GM19438 (cell line): ENCODE data around the gene AAR2.

Experiments
- ATAC-seq: cut with Tn5 transposase; IDR thresholded peaks from one replicate; pipeline ENCODE4 v1.9.1; 2021; ENCODE audit warnings: low read depth; ENCODE audit not compliant: unreplicated experiment

AAR2 gene

GRCh38 chr20:36217226-36217625 lies 19.1 kb upstream of the AAR2 start:
- no peak for ATAC-seq

DNA sequence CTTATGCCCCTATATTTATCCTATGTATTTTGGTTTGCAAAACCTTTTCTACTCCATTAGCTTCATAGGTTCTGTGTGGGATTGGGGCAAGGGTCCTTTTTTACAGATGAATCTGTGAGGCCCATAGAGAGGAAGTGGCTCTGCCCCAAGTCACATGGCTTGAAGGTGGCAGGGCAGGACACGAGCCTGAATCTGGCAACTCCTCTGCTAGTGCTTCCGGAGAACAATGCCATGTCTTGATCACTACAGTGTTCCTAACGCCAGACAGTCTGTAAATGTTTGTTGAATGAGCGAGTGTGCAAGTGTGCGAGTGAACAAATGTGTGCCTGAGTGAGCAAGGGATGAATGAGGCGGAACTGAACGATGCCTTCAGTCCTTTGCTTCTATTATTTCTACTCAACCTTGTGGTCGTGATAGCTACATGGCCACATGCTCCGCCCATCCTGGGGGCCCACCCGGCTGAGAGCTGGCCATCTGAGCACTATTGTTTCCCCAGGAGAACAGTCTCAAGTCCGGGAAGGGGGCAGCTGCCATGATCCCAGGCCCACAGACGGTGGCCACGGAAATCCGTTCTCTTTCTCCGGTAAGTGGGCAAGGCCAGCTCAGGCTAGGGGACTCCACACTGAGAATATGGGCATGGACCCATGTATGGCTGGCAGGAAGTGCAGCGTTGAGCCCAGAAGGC lies 17.8 kb upstream of the AAR2 start:
- no peak for ATAC-seq

DNA sequence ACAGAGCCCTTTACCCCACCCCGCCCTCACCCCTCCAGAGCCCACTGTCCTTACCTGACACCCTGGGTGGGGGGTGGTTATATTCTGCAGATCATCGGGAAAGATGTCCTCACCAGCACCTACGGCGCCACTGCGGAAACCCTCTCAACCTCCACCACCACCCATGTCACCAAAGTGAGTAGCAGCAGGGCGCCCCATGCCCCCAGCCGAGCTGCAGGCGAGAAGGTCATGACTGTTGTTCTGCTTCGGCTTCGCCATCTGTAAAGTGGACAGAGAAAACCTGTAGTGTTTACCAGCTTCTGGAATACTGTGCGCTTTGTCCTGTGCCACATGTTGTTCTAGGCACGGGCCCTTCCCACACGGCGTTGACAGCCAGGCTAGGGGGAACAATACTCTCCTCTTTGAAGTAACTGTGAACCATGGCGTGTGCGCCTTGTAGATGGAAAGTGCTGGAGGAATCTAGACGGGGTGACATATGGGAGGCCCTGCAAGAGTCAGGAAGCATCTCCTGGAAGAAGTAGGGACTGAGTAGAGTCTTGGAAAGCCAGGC lies 16.5 kb upstream of the AAR2 start:
- no peak for ATAC-seq

GRCh38 chr20:36225666-36226065 lies 10.6 kb upstream of the AAR2 start:
- ATAC-seq: no peak

GRCh38 chr20:36228770-36229169 lies 7.5 kb upstream of the AAR2 start:
- ATAC-seq: no peak

DNA sequence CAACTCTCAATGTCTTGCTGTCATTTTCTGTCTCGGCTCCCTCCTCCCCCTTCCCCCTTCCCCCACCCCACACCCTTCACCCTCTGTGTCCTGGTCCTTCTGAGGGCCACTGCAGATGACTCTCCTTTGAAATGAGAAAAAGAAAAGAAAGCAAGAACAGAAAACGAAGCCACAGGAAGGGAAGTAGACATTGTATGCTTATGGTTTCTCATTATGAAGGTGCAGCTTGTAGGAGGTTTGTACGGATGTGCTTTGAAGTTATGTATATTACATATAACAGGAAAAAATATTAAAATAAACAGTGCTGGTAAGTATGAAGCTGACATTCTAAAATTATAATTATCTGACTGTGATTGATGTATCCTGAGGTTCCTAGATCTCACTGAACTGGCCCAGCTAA lies 6.3 kb upstream of the AAR2 start:
- no peak for ATAC-seq

GRCh38 chr20:36231331-36231730 lies 4.9 kb upstream of the AAR2 start:
- no peak for ATAC-seq

DNA sequence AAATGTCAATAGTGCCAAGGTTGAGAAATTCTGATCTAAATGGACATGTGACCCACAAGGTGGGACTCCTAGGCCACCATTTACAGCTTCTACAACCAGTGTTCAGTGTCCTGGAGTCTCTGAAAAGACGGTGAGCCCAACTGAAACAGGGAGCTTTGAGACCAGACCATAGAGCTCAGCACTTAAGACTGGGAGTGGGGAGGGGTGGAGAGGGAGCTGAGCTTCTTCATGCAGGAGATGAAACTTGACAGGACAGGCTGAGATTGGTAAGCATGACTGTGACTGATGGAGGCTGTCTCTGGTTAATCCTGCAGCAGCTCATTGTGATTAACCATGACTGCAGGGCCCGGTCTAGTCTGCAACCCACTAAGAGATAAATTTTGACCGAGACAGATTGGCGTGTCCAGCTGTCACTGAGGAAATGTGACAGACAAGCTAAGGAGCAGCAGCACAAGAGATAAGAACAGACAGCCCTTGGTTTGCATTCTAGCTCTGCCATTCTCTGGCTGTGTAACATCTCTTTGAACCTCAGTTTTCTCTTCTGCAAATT lies 1.4 kb upstream of the AAR2 start:
- ATAC-seq: no peak

GRCh38 chr20:36236786-36237121 lies 476 bp downstream of the AAR2 start:
- ATAC-seq: no peak

DNA sequence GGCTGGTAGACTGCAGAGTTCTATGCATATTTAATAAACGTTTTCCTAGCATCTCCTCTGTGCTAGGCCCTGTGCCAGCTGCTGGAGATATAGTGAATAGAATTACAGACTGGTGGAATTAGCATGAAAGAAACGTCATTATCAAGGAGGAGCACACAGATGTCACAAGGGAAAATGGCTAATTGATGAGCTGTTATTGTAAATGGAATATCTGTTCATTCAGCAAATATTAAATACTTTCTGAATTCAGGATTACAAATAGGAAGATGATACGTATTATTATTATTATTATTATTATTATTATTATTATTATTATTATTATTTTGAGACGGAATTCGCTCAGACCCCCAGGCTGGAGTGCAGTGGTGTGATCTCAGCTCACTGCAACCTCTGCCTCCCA lies 1.2 kb downstream of the AAR2 start:
- no peak for ATAC-seq

DNA sequence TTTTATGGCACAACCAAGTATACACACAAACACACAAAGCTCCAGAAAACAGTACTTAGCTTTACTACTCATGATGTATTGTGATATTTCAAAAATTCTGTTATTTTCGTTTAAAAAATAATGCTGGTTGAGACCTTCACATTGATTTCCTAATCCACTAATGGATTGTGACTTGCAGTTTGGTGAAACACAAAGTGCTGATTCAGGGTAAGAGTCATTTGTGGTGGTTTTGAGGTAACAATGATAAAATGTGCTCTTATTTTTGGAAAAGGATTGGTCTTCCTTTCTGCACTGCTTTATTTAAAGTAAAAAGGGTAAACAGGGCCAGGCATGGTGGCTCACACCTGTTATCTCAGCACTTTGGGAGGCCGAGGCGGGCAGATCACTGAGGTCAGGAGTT lies 1.9 kb downstream of the AAR2 start:
- ATAC-seq: no peak

DNA sequence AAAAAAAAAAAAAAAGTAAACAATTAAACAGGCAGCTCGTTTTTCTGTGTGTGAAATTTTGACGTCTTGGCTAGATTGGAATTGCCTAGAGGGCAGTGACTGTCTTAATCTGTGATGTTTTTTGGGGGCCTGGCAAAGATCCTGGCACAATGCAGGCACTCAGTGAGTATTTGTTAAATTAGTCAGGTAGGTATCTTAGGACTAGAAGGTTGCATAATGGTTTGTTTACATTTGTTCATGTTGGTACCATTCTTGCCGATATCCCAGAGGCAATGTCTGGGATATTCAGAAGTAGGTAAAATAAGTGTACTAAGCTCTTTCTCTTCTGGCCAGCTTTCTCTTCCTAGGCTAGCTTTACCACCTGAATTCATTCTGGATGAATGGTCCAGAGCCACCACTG lies 2.5 kb downstream of the AAR2 start:
- no peak for ATAC-seq

DNA sequence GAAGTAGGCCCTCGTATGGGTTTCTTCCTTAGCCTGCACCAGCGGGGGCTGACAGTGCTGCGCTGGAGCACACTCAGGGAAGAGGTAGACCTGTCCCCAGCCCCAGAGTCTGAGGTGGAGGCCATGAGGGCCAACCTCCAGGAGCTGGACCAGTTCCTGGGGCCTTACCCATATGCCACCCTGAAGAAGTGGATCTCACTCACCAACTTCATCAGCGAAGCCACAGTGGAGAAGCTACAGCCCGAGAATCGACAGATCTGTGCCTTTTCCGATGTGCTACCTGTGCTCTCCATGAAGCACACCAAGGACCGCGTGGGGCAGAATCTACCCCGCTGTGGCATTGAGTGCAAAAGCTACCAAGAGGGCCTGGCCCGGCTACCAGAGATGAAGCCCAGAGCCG lies 3.8 kb downstream of the AAR2 start:
- ATAC-seq: no peak

GRCh38 chr20:36241678-36242077 lies 5.4 kb downstream of the AAR2 start:
- ATAC-seq: no peak

DNA sequence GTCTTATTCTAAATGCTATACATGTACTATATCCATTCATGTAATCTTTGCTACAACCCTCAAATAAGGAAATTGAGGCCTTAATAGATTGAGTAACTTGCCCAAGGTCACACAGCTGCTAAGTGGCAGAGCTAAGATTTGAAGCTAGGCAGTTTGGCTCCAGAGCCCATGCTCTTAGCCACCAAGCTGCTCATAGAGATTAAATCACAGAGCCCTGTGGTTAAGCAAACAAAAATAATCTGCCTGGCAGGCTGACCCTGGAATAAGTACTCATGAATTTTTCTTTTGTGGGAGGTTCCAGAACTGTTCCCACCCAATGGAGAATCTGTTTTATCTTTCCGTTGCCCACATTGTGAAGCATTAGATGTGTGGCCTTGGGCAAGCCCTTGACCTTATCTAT lies 7.4 kb downstream of the AAR2 start:
- no peak for ATAC-seq

GRCh38 chr20:36246401-36246800 lies 10.1 kb downstream of the AAR2 start:
- ATAC-seq: no peak

DNA sequence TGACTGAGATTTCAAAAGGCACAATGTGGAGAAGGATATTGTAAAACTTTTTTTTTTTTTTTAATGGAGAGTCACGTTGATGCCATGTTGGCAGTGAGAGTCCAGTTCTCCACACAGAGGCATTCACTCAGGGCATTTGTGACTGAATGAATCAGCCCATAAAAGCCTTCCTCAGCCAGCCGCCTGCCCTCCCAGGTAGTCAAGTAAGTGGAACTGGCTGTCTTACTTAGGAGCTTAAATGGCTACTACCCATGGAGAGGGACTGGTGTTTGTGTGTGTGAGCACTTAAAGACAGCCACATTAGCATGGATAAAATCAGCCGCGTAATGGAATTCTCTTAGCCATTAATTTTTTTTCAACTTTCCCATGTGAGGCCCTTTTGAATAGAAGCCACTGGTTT lies 12.6 kb downstream of the AAR2 start:
- ATAC-seq: no peak

DNA sequence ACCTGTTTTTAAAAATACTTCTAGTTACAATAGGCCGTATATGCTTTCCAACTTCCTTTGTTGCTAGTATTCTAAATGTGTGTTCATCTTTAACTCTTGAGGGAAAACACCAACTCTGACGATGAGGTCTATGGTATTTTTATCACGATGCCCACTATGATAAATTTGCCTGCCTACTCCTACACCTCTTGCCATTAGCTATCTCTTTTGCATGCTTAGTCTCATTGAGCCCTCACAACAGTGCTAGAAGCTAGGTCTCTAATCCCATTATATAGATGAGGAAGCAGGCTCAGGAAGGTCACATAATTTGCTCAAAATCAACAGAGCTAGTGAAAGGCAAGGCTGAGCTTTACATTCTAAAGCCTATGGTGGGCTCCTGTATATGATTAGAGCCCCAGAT lies 13.2 kb downstream of the AAR2 start:
- ATAC-seq: no peak

DNA sequence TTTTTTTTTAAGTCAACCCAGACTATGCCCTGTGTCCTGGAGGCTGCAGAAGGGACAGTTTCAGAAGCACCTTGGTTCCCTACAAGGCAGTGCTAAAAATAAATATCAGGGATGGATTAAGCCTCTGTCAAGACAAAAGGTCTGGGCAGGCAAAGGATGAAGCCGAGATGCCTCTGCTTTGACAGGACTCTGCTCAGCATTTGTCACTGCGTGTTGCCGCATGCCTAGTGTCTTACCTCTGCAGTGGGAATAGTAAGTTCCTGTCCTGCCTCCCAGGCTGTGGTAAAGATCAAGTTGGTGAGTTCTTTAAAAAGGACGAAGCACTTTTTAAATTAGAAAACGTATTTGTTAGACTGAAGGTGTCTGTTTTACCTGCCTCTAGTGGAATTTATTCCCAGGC lies 15.1 kb downstream of the AAR2 start:
- ATAC-seq: no peak

GRCh38 chr20:36252511-36252910 lies 16.2 kb downstream of the AAR2 start:
- ATAC-seq: no peak

DNA sequence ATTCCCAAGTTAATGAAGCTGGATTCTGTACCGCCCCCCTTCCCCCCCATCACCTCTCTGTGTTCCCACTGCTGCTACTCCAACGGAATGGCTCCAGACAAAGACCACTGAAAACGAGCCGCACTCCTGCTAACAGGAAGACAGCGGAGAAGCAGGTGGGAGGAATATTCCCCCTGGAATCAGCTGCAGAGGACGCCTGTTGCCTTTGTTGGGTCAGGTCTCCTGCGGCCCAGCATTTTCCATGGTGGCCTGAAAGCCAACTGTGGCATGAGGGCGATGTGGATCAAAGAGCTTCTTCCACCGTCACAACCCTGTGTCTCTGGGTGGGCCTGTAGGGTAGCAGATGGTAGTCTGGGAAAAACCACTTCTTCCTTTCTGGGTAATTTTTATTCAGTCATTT lies 16.8 kb downstream of the AAR2 start:
- no peak for ATAC-seq

DNA sequence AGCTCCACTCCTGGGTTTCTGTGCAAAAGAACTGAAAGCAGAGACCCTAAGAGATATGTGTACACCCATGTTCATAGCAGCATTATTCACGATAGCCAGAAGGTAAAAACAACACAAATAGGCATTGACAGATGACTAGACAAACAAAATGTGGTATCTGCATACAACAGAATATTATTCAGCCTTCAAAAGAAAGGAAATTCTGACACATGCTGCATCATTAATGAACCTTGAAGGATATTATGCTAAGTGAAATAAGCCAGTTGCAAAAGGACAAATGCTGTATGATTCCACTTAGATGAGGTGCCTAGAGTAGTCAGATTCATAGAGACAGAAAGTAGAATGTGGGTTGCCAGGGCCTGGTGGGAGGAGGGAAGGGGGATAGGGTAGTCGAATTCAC lies 17.8 kb downstream of the AAR2 start:
- ATAC-seq: no peak

DNA sequence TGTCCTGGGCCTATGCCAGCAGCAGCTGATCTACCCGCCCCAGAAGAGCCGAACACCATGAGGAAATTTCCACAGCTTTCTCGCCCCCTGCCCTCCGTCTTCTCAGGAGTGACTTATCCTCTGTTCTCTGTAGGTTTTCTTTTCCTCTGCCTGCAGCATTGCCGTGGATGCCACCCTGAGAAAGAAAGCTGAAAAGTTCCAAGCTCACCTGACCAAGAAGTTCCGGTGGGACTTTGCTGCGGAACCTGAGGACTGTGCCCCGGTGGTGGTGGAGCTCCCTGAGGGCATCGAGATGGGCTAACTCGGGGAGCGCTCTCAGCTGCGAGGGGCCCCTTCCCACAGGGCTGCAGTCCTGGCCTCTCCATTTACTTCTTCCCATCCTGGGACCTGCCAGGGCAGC lies 19.2 kb downstream of the AAR2 start:
- ATAC-seq: no peak
